HG03025 (cell line): Measurements from ENCODE around the gene FAM221B.

Source experiments
- ATAC-seq: cut with Tn5 transposase; IDR thresholded peaks from one replicate; pipeline ENCODE4 v1.9.1; 2021; ENCODE audit warnings: mild to moderate bottlenecking, moderate library complexity; ENCODE audit not compliant: unreplicated experiment, low FRiP score

Gene FAM221B

DNA sequence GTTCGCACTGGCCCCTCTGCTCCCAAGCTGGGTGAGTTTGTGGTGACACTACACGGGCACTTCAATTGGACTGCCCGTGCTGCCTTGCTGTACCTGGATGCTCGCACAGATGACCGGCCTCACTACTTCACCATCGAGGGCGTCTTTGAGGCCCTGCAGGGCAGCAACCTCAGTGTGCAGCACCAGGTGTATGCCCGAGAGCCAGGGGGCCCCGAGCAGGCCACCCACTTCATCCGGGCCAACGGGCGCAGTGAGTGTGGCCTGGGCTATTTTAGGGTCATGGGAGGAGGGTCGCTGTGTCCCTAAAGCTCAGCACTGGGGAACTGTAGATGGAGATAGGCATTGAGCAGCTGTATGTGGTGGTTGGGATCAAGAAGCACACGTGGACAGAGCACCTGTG, 35.7 kb downstream of the FAM221B start:
- no peak for ATAC-seq

DNA sequence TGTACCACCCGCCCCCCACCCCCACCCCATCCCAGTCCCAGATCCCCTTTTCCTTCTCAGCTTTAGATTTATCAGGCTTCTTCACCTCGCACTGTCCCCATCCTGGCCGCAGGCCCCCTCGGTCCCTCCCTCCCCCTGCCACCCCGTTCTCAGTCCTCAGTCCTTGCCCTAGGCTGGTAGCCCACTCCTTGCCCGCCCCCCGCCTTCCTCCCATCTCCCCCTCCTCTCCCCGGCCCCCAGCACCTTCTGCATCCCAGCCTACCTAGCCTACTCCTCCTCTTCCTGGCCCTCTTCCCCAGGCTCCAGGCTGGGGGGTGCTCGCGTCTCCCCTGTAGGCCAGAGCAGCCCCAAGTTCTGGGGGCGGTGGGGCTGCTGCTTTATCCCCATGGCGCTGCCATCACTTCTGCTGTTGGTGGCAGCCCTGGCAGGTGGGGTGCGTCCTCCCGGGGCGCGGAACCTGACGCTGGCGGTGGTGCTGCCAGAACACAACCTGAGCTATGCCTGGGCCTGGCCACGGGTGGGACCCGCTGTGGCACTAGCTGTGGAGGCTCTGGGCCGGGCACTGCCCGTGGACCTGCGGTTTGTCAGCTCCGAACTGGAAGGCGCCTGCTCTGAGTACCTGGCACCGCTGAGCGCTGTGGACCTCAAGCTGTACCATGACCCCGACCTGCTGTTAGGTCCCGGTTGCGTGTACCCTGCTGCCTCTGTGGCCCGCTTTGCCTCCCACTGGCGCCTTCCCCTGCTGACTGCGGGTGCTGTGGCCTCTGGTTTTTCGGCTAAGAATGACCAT, 36.3 kb downstream of the FAM221B start:
- ATAC-seq = no peak

DNA sequence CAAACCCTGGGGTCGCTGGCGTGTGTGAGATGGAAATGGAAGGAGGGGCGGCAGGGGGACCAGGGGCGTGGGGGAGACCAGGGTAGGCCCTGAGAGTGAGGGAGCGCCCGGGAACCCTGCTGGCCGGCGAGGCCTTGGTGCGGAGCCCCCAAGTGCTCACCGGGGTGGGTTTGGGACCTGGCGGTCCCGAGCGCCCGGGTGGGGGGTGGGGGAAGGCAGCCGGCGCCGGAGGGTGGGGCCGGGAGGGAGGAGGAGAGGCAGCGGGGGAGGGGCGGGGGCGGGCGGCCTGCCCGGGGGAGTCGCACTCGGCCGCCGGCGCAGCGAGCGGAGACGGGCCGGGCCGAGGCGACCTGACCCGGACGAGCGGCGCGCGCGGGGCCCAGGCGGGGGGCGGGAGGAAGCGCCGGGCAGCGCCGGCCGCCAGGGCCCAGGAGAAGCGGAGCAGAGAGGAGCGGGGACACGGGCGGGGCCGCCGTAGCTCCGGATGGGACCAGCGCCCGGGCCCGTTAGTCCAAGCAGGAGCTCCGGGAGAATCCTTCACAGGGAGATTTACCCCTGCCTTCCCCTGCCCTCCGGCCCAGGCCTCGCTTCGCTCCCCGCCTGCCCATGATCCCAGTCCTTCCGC, 37.1 kb downstream of the FAM221B start, which contains the start of gene NPR2:
Gene NPR2 (plus strand): TSS at position 295 of the 625 bp plus-strand sequence. CDS start 818 bp downstream, outside the sequence.
- no peak for ATAC-seq

DNA sequence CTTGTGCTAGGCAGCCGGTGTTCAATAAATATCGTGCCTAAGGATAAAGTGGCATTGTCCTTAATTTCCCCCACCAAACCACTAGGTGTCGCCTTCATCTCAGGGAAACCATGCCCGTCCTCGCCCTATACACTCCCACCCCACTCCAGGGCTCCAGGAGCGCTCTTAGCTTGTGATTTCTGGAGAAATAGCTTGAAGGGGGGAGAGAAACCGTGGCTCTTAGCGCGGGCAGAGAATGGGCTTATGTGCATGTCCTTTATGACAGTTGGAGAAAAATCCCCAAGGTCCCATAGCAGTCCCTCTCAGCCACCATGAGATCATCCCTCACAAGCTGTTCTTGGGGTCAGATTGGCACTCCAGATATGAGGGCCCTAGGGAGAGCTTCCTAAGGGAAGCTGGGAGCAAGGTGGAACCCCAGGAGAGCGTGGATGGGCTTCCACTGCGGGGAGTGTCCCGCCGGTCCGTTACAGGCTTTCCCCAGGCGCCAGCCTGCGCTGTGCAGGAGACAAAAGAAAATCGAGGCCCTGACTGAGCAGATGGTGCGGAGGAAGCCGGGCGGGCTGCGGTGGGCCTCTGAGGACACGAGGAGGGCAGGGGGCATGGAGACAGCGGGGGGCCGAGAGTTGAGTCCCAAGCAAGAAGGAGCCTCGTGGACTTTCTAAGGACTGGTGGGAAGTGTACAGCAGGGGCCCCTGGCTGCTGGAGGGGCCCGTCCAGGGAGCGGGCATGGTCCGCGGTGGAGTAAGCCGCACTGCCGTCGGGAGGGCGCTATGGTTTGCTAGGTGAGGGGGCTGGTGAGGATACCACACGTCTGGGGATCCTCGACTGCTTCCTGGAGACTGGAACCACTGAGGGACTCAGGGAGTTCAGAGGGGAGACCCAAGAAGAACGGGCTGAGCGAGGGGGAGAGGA, 37.9 kb downstream of the FAM221B start:
- no peak for ATAC-seq

DNA sequence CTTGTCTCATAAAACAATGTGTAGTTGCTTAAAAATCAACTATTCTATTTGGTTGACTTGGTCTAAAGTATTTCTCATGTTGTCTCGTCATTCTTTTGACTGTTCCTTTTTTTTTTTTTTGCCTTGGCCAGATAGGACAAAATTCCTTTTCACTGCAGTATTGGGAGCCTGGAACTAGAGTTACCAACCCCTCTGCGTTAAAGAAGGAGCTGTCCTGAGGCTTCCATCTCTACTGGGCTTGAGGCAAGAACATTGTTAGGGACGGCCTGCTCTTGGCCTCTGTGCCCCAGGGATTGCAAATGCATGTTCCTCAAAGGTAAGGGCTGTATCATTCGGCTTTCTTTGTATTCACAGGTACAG, 38.5 kb downstream of the FAM221B start:
- ATAC-seq = no peak

DNA sequence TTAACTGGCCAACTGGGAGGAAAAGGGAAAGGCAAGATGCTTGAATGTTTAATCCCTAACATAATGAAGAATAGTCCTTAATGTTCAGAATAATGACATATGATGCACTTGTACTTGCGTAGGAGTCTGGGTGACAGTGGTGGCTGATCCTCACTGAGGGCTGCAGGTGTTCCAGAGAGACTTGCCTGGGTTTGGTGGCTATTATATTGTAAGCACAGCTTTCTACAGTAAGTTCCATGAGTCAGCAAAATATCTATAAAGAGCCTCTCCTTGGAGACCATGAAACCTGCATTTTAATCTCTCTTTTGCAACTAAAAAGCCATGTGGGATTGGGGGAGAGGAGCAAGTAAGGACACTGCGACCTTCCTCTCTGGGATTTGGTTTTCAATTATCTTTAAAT, 39.0 kb downstream of the FAM221B start:
- ATAC-seq = no peak

DNA sequence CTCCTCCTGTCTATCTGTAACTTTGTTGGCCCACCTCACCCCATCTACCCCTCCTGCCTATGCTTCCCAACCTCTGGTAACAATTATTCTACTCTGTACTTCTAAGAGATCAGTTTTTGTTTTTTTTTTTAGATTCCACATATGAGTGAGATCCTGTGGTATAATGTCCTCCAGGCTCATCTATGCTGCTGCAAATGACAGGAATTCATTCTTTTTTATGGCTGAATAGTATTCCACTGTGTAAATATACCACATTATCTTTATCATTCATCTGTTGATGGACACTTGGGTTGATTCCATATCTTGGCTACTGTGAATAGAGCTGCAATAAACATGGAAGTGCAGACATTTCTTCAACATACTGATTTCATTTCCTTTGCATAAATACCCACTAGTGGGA, 45.1 kb downstream of the FAM221B start:
- ATAC-seq = no peak

DNA sequence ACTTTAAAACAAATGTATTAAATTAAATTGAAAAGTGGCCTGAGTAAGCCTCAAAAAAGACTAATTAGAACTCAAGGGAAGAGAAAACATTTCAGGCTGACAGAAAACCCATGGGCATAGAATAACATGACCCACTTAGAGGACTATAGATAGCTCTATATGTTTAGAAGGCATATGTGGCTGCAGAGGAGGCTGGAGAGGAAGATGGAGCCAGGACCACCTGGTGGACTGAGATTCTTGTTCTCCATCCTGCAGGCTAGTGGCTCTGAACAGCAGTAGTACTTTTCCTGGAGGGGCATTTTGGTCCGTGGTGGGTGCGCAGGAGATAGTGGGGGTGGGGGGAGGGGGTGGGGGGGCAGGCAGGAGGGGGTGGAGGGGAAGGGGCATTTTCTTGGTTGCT, 47.5 kb downstream of the FAM221B start:
- ATAC-seq = no peak

DNA sequence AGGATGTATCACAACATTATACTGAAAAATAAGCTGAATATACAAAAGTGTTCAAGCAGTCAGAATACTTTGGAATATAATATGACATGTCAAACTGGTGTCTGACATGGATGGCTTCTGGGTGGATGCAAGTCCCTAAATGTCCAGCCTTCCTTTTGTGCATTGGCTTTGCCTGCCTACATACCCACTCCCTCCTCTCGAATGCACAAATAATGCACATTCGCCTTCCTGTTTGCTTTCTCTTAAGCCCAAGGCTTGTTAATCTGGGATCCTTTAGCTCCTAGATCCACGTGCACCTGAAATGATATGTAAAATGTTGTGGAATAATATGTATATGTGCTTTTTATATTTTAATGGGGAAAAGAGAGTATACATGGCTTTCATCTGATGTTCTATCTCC, 50.0 kb downstream of the FAM221B start:
- ATAC-seq = no peak

DNA sequence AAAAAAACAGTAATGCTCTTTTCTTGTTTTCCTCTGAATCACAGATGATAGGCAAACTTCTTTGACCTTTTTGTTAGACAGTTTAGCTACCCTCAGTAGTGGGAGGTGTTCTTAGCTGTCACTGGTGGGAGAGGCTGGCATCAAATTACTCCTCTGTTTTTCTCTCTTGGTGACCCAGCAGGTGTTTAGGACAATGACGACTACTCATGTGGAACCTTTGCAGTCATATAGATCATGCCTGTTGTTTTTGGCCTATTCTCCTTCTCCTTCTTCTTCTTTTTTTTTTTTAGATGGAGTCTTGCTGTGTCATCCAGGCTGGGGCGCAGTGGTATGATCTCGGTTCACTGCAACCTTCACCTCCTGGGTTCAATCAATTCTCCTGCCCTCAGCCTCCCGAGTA, 52.5 kb downstream of the FAM221B start:
- ATAC-seq = no peak

DNA sequence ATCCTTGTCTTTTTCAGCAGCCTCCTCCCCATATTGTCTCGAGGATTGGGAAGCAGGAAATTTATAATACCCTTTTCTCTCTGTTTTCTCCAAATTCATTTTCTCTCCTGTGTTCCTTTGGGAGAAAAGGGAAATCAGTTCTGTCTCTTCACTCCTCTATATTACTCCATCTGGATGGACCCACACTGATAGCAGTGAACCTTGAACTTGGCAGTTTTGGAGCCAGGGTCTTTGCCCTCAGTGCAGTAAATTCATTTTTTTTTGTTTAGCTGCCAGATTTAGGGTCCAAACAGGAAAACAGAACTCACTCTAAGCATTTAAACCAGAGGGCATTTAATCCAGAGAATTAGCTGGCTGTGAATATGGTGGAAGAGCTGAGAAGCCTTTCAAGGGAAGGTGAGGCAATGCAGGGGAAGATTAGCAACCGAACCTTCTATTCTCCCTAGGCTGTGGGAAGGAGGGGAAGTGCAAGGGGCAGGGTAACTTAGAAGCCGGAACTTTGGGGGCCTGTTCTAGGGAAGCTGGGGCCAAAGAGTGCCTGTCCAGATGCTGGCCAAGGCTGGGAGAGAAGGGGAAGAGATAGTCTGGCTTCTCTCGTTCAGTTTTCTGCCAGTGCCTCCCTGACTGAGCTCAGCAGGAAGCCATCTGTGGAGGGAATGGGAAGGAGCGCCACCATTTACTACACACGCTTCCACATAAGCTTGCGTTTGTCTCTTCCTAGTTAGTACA, 53.5 kb downstream of the FAM221B start:
- ATAC-seq = no peak

DNA sequence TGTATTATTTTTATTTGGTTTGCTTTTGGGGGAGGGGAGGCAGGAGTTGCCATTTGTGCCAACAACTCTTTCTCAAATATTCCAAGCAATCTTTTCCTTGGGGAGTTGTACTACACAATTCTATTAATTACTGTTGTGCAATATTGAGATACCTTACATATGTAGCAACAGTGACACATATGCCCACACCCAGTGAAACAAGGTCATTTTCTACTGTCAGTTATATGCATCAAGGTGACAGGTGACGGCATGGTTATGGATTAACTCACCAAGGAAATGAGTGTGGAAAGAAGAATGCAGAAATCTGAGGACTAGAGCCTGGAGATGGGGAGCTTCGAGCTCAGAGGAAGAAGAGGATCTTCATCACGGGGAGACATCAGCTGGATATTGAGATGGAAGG, 56.6 kb downstream of the FAM221B start:
- no peak for ATAC-seq

DNA sequence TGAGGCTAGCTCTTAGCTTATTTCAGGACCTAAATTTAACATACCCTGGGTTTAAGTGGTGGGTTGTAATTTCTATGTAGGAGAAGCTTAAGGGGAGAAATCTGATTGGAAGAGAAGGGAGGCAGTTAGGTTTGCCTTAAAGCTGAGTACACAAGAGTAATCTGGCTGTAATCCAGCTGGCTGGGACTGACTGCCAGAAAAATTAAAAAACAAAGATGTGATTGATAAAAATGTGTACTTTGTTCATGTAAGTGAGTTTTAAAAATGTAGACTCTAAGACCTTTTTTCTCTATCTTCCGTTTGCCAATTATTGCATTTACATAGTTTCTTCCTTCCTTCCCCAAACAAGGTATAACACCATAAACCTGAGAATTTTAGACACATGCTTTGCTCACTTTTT, 57.0 kb downstream of the FAM221B start:
- ATAC-seq = no peak

DNA sequence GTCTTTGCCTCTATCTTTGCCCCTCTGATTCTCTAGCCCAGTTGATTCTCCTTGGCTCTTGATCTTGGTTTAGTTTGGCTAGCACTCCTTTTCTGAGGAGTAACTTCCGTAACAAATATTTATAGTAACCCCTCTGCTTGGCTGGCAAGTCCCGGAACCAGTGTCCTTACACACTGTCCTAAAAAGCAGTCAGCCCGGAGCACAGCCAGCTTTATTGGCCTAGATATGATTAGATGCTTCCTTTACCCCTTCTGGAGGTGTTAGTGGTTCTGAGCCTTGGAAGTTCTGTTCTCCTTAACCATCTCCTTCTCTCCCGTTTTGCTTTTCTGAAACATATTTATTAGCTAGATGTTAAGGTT, 57.5 kb downstream of the FAM221B start:
- ATAC-seq = no peak

DNA sequence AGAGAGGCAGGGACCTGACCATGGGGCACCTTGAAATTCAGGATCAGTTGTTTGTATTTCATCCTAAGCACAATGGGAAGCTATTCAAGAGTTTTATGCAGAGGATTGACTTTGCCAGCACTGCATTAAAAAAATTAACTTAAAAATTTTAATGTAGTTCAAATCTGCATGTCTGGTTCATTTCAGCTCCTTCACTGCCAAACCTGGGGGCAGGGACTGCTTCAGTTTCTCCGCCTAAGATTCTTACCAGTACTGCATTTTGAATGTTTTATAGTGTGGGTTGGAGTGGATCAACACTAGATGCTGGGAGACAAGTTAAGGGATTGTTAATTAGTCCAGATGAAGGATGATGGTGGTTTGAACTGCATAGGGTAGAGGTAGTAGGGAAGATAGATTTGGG, 58.8 kb downstream of the FAM221B start:
- no peak for ATAC-seq

DNA sequence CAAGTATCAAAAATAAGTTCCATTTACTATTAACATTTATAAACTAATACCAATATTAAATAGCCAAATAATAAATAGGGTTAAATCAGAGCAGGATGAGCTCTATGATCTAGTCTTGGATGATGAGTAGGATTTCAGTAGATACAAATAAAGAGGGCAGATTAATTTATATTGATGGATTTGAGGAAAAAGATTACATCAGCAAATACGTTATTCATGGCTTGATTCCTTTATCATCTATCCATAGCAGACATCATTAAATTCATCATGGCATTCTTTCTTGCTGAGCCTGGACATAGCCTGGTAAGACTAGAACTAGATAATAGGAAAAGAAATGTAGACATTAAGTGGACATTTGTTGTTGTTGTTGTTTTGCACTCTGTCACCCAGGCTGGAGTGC, 61.1 kb downstream of the FAM221B start:
- ATAC-seq = no peak

DNA sequence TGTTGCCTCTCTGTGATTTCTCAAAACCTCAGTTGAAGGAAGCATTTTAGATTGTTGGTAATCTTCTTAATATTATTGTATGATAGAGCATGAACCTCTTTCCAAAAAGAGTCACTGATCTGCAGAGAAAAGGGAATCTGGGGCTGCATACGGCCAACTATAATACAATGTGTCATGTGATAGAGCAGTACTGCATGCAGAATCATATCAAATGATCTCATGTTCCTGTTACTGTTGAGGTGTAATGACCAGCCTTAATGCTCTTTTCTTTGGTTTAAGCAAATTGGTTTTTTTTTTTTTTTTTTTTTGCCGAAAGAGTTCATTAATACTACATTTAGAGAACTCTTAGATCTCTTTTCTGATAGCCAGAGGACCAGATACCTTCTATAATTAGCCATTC, 61.5 kb downstream of the FAM221B start:
- ATAC-seq = no peak
